ENCODE results near the gene FRAT2. TPM values are rescaled to one million over a fixed set of nuclear protein-coding genes. Genes with fewer than 3 reads are reported as not detected.
A peak's percentile ranks its signal among the peaks of the same experiment; 100 is the strongest.

Gene FRAT2
- total and polyA plus RNA-seq, 2 of the 4 experiments (the other 2 are of a cell fraction) = 2.0 to 2.5 TPM

DNA sequence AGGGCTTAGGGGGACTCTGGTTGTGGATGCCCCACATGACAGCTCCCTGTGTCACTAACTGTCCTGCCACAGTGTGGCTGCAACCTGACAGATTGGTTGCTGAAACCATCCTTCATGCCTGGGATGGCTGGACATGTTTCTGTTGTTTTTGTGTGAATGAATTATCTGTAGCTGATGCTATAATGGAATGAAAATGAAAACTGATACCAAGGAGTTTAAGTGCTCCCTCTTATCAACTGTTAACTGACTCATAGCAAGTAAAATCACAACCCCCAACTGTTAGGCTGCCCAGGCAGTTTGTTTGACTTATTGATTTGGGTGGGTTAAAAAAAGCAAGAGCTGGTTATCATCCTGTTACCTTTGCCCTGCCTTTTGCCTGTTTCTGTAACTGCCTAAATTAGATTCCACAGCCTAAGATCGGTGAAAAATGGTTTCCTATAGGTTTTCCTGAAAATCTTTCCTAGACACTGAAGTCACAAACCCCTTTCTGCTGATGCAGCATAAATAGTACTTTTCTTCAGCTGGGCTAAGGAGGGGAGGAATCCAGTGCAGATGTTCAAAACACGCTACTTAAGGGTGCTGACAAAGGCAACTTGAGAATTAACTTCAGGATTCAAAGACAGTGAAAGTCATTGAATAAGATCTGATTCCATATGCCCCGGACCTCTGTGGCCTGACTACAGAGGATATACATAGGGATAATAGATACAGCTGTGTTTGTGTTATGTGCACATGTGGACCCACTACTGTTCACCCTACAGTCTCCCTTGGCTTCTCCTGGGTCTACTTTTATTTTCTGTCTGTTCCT is 5.7 kb downstream of the FRAT2 start:
- Histone ChIP-seq H3K9ac (ENCODE audit: low read depth, low read length) (no peak overlapping the region), H2BK20ac (ENCODE audit: low read depth, low read length) (no peak overlapping the region), H4K8ac (ENCODE audit: low read depth in 2 of 2, low read length in 2 of 2) (no peak overlapping the region), H3K4ac (ENCODE audit: low read depth, low read length) (no peak overlapping the region), H3K18ac (ENCODE audit: low read depth, low read length) (no peak overlapping the region), H3K4me1 (ENCODE audit: control insufficient read depth, insufficient read depth, low read length) (peaks cover 16% of the 10 kb centered on the region), H3K4me2 (ENCODE audit: low read depth, low read length) (peak overlapping the region; percentile 16; the same call in 1 of the 2 replicates), H3K79me1 (ENCODE audit: low read depth in 1 of 2, low read length in 2 of 2) (peaks cover 15 to 35% of the 10 kb centered on the region in 2 experiments), H3K27ac (ENCODE audit: insufficient read depth, low read length) (no peak overlapping the region), H2AFZ (replicated peaks; ENCODE audit: low read length, poor library complexity) (no peak overlapping the region), H2BK120ac (ENCODE audit: low read depth, low read length) (no peak overlapping the region), H4K91ac (ENCODE audit: insufficient read depth, low read depth, low read length) (no peak overlapping the region), H2BK5ac (ENCODE audit: low read depth, low read length, poor library complexity, severe bottlenecking) (no peak overlapping the region), H4K20me1 (ENCODE audit: insufficient read depth, low read length) (no peaks in the 10 kb centered on the region), H2BK15ac (ENCODE audit: low read depth, low read length) (no peak overlapping the region), H3K36me3 (ENCODE audit: control insufficient read depth, insufficient read depth, low read length) (no peaks in the 10 kb centered on the region), H3K4me3 (ENCODE audit: insufficient read depth, low read depth, low read length) (no peak overlapping the region), H2AK9ac (replicated peaks; ENCODE audit: low read depth, low read length, poor library complexity) (no peak overlapping the region), H3K9me3 (ENCODE audit: control insufficient read depth, insufficient read depth, low read length) (no peaks in the 10 kb centered on the region), H3K56ac (ENCODE audit: extremely low read depth, insufficient read depth, low read length) (no peak overlapping the region), H3K14ac (replicated peaks; ENCODE audit: low read depth, low read length) (no peak overlapping the region), H3K9me1 (ENCODE audit: insufficient read depth, low read length) (no peaks in the 10 kb centered on the region; the same call in 1 of the 2 replicates), H4K5ac (ENCODE audit: low read depth, low read length) (no peak overlapping the region), H3K23ac (ENCODE audit: low read depth, low read length) (no peak overlapping the region), H2AK5ac (ENCODE audit: low read depth, low read length) (no peak overlapping the region), H3K27me3 (ENCODE audit: control insufficient read depth, insufficient read depth, low read length) (no peaks in the 10 kb centered on the region)
- dilution Hi-C loops (cut with HindIII; ENCODE audit: low sequenced_read_pairs, unreplicated experiment) (no loop called here), in situ Hi-C loops (cut with MboI; ENCODE audit: low sequenced_read_pairs) (no loop called here), intact Hi-C loops (cut with micrococcal nuclease) (no loop called here)
- TF ChIP-seq, protein P1, sequence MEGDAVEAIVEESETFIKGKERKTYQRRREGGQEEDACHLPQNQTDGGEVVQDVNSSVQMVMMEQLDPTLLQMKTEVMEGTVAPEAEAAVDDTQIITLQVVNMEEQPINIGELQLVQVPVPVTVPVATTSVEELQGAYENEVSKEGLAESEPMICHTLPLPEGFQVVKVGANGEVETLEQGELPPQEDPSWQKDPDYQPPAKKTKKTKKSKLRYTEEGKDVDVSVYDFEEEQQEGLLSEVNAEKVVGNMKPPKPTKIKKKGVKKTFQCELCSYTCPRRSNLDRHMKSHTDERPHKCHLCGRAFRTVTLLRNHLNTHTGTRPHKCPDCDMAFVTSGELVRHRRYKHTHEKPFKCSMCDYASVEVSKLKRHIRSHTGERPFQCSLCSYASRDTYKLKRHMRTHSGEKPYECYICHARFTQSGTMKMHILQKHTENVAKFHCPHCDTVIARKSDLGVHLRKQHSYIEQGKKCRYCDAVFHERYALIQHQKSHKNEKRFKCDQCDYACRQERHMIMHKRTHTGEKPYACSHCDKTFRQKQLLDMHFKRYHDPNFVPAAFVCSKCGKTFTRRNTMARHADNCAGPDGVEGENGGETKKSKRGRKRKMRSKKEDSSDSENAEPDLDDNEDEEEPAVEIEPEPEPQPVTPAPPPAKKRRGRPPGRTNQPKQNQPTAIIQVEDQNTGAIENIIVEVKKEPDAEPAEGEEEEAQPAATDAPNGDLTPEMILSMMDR (conservative IDR thresholded peaks at IDR 0.05; ENCODE audit: low read depth, low read length) = no peak
- TF ChIP-seq RFX5 (IDR thresholded peaks at IDR 0.05; ENCODE audit: low read depth, low read length) (no peak), MXI1 (IDR thresholded peaks at IDR 0.05; ENCODE audit: borderline replicate concordance, low read depth, low read length) (no peak), MAFK (IDR thresholded peaks at IDR 0.05; ENCODE audit: low read depth, low read length) (peak; percentile 99), RCOR1 (IDR thresholded peaks at IDR 0.05; ENCODE audit: insufficient replicate concordance, low read length) (no peak)
- TF ChIP-seq, protein P2, sequence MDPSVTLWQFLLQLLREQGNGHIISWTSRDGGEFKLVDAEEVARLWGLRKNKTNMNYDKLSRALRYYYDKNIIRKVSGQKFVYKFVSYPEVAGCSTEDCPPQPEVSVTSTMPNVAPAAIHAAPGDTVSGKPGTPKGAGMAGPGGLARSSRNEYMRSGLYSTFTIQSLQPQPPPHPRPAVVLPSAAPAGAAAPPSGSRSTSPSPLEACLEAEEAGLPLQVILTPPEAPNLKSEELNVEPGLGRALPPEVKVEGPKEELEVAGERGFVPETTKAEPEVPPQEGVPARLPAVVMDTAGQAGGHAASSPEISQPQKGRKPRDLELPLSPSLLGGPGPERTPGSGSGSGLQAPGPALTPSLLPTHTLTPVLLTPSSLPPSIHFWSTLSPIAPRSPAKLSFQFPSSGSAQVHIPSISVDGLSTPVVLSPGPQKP (IDR thresholded peaks at IDR 0.05; ENCODE audit: borderline replicate concordance, low read depth, low read length) = no peak
- TF ChIP-seq, protein P3, sequence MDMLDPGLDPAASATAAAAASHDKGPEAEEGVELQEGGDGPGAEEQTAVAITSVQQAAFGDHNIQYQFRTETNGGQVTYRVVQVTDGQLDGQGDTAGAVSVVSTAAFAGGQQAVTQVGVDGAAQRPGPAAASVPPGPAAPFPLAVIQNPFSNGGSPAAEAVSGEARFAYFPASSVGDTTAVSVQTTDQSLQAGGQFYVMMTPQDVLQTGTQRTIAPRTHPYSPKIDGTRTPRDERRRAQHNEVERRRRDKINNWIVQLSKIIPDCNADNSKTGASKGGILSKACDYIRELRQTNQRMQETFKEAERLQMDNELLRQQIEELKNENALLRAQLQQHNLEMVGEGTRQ (IDR thresholded peaks at IDR 0.05; ENCODE audit: low read depth, low read length) = no peak
- BruUV-seq (replicated peaks) = no TSS peak
- WGBS, 2 experiments (ENCODE audit: extremely low coverage in 2 of 2, insufficient read length in 1 of 2) = no CpG with 5 or more reads among the region's 3 CpGs
- ChIA-PET POLR2A (ENCODE audit: unreplicated experiment) (interaction anchor here (0.6 kb wide), 1 partner anchor 627 kb away, joined by 3 read pairs; no protein-coding TSS in a partner anchor), CTCF (no interaction called here)
- peak; percentile 49 for DNase-seq
- peak; percentile 42 for ATAC-seq (ENCODE audit: low read depth)
